Measurements from ENCODE around the gene FIGNL1. TPM values are rescaled to one million over a fixed set of nuclear protein-coding genes. Genes with fewer than 3 reads are reported as not detected.
"Not testable (repeated sequence)": the region's sequence is repeated elsewhere in the genome, so short reads cannot be mapped to it uniquely, and the experiment has no call there.

The FIGNL1 gene
- polyA plus RNA-seq, 4 donors, result 26.8 to 29.6 (median 28.0) TPM

- no peak for DNase-seq (ENCODE audit: low read depth in 4 of 4, low spot score in 3 of 4)
These were observed 23.4 kb upstream of the FIGNL1 start for GRCh38 chr7:50473531-50473930.

DNA sequence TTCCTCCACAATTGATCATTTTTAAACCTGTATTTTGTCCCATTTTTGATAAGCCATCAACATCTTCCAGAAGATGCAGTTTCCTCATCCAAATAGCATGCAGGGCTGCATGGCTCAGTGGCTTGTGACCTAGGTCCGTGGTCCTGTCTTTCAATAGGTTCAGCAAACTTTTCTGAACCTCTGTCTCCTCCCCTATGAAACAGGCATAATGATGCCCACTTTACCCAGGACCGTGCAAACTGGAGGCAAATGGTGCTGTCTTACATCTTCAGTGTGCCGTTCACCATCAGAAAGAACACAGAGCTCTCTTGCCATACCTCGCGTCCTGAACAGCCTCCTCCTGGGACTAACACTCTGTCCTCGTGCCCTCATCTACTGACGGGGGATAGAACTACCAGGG is 22.3 kb upstream of the FIGNL1 start:
- DNase-seq (ENCODE audit: low read depth in 4 of 4, low spot score in 3 of 4), result no peak

- no peak for DNase-seq (ENCODE audit: low read depth in 4 of 4, low spot score in 3 of 4)
These were observed 21.8 kb upstream of the FIGNL1 start for GRCh38 chr7:50471970-50472369.

- no peak for DNase-seq (ENCODE audit: low read depth in 4 of 4, low spot score in 3 of 4)
These were observed 20.4 kb upstream of the FIGNL1 start for GRCh38 chr7:50470250-50471163.

GRCh38 chr7:50469181-50469580 is 19.0 kb upstream of the FIGNL1 start:
- no peak for DNase-seq (ENCODE audit: low read depth in 4 of 4, low spot score in 3 of 4)

DNA sequence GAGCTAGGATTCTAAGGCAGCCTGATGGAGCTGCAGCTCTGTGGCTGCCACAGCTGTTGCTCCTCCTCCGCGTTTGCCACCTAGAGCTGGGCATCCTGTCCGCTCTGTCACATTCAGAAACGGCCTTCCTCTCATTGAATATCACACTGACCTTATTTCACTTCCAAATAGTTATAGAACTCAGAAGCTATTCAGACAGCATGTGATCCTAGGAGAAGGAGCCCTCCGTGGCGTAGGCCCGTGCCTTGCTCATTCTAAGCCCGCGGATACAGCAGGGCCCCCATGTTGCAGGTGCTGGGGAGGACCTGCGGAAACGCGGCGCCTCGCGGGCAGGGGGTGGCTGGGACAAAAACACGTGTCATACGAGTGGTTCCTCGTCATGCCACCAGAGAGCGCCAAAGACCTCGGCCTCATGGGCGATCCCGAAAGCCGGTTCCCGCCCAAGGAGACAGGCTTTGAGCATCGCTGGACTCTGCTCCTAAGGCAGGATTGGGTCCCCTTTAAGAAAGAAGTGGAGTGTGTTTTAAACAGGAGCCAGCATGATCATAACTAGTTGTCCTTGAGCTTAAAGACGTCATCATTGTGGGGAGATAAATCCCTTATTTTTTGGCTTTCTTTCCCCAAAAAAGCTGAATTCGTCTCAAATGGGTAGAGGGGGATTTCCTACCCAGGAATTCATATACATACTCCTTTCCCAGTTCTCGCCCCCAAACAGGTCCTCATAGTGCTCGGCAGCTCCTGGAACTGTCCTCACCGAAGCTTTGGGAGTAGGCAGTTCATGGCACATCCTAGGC is 17.9 kb upstream of the FIGNL1 start:
- peak in 1 of 4 donors; percentile 44 for DNase-seq (ENCODE audit: low read depth in 4 of 4, low spot score in 3 of 4)

DNA sequence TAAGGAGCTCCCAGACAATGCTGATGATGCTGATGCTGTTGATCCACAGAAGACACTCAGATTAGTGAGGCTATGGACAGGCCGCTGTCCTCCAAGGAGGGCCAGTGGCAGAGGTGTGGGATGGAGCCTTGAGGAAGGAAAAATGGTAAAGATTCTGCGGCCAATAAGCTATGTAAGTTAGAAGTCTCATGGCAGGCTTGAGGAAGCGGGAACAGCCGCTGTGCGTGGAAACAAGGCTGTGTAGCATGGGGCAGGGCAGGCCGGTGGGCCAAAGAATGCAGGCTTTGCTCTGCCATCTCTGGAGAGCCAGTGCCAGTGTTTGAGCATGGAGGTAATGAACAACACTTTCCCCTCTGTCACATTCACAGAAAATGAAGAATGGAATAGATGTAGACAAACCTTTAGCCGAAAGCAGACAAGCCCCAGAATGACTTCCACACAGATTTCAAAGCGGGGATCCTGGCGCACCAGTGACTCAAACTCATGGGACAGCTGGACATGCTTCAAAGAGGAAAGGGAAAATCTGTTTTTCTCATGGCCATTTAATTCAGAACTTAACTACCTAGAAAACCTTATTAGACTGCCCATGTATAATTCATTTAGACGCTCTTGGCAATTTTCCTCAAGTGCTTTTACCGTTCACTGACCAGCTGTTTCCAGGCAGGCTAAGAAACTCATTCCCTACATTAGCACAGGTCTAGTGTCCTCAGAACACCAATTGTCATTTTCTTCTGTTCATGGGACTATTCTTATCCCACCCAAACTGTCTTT is 16.9 kb upstream of the FIGNL1 start:
- DNase-seq (ENCODE audit: low read depth in 4 of 4, low spot score in 3 of 4), result no peak

DNA sequence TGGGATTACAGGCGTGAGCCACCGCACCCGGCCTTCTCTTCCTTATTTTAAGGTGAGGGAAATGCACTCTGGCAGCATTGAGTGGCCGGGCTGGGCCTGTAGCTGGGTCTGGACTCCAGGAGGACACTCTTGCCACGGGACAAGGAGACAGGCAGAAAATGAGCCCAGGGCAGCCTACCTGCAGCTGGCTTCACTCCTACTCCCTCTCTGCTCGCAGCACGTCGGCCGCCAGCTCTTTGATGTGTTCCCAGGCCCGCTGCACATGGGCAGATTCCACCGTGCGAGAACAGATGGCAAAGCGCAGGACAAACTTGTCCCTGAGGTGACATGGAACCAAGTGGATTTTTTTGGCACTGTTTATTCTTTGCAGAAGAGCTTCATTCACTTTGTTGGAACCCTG is 12.9 kb upstream of the FIGNL1 start:
- DNase-seq (ENCODE audit: low read depth in 4 of 4, low spot score in 3 of 4), result no peak

GRCh38 chr7:50462361-50462760 is 12.2 kb upstream of the FIGNL1 start:
- no peak for DNase-seq (ENCODE audit: low read depth in 4 of 4, low spot score in 3 of 4)

DNA sequence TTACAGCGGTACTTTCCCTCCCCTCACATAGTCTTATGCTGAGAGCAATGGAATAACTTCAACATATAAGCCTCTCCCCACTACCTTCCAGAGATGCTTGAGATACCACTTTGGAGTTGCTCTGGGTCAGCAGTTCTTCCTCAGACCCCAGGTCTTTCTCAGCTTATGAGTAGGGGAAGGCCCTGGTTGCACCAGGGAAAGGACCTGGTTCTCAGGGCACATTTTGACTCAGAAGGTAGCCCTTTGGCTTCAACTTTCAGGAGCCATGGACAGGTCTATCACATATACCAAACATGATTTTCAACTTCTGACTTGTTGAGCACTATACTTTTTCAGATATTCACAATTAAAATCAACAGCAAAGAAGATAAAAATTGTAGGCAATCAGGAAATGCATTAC is 11.5 kb upstream of the FIGNL1 start:
- no peak for DNase-seq (ENCODE audit: low read depth in 4 of 4, low spot score in 3 of 4)

DNA sequence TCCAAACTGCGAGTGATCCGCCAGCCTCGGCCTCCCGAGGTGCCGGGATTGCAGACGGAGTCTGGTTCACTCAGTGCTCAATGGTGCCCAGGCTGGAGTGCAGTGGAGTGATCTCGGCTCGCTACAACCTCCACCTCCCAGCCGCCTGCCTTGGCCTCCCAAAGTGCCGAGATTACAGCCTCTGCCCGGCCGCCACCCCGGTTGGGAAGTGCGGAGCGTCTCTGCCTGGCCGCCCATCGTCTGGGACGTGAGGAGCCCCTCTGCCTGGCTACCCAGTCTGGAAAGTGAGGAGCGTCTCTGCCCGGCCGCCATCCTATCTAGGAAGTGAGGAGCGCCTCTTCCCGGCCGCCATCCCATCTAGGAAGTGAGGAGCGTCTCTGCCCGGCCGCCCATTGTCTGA is 9.0 kb upstream of the FIGNL1 start:
- not testable (repeated sequence) for DNase-seq (ENCODE audit: low read depth in 4 of 4, low spot score in 3 of 4)

GRCh38 chr7:50458651-50459050 is 8.5 kb upstream of the FIGNL1 start:
- not testable (repeated sequence) for DNase-seq (ENCODE audit: low read depth in 4 of 4, low spot score in 3 of 4)

DNA sequence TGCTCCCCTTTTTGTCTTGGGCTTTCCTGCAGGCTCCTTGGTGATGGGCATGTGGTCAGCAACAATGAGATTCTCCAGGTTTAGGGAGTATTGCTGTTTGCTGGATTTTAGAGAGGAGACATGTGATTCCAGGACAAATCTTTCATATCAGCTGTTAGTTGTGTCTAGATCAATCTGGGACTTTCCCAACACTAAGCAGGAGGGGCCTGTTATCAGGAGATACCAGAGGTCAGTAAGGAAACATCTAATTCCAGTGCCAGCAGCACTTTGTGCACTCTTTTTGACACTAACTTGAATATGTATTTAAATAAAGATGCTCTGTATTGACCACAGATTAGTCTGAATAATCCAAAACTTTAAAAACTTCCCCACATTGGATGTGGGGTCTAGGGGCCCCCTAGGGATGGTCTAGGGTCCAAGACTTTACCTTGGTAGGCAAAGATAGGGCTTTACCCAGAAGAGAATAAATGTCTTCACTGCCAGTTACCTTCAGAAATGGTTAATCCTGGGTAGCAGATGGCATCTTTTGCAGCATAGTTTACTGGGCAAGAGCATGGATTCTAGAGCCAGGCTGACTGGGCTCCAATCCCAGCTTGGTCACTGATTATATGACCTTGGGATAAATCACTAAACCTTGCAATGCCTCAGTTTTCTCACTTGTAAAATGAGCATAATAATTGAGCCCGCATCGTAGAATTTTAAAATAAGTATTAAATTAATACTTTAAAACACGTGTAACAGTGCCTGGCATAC is 6.4 kb upstream of the FIGNL1 start:
- no peak for DNase-seq (ENCODE audit: low read depth in 4 of 4, low spot score in 3 of 4)

DNA sequence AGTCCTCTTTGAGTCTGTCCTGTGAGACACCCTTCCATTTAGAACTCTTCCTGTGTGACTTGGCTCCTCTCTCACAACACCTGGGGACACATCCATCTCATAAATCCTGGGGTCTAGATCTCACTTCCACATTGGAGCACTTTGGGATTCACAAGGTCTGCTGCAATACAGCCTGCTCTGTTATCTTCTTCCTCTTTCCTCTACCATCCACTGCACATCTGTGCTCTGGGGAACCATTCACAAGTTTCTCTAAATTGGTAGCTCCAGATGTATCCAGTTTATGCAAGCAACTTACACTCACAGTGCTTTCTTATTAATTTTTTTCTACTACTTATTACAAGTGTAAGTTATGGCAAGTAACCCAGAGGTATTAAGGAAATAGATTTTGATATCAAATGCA is 5.5 kb upstream of the FIGNL1 start:
- DNase-seq (ENCODE audit: low read depth in 4 of 4, low spot score in 3 of 4), result no peak

- DNase-seq (ENCODE audit: low read depth in 4 of 4, low spot score in 3 of 4), result no peak
These were observed 4.8 kb upstream of the FIGNL1 start for GRCh38 chr7:50454968-50455367.

GRCh38 chr7:50450590-50451032 is 461 bp upstream of the FIGNL1 start:
- DNase-seq (ENCODE audit: low read depth in 4 of 4, low spot score in 3 of 4), result no peak

GRCh38 chr7:50449501-50449880 is 659 bp downstream of the FIGNL1 start:
- no peak for DNase-seq (ENCODE audit: low read depth in 4 of 4, low spot score in 3 of 4)

DNA sequence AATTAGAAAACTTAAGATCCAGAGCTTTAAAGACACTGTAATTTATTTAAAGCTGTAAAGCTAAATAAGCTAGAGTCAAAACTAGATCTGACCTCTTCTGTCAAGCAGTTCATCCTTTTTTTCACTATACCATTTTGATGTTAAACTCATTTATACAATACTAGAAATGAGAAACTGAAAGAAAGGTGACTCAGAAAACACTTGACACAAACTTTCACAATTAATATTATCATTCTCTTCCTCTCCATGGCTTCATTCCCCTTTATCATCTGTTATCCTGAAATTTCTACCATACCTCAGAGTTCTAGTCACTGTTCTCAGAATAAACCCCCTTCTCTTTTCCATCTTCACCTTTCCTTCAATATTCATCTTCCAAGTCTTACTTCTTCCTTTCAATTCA is 1.3 kb downstream of the FIGNL1 start:
- no peak for DNase-seq (ENCODE audit: low read depth in 4 of 4, low spot score in 3 of 4)

- DNase-seq (ENCODE audit: low read depth in 4 of 4, low spot score in 3 of 4), result no peak
These were observed 3.6 kb downstream of the FIGNL1 start for GRCh38 chr7:50446542-50446960.

DNA sequence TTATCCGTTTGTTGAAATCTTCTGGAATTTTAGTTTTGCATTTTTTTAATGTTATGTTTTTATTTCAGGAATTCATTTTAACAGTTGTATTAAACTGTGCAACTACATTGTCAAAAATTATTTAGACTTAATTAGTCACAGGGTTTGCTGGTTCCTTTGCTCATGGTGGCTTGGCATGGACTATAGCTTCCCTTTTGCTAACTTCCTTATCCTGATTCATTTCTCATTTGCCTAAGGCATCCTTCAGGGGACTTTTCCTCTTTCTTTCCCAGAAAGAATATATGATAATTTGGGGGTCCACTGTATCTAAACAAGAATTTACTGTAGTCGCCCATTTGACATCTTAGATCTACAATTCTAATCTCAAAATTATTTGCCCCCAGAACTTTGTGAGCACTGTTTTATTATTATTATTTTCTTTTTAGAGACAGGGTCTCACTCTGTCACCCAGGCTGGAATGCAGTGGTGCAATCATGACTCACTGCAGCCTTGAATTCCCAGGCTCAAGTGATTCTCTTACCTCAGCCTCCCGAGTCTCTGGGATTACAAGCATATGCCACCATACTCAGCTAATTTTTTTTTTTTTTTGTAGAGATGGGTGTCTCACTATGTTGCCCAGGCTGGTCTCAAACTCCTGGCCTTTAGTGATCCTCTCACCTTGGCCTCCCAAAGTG is 13.9 kb downstream of the FIGNL1 start:
- no peak for DNase-seq (ENCODE audit: low read depth in 4 of 4, low spot score in 3 of 4)
